Ovary (tissue), 9 donors: ENCODE measurements around the gene CACNA1H. TPM values are rescaled to one million over a fixed set of nuclear protein-coding genes. Genes with fewer than 3 reads are reported as not detected.

ENCODE experiments used
- DNase-seq, 5 donors: peaks; one replicate each; pipeline ENCODE4 v3.0.0-alpha.2; 2019 to 2020
- H3K27ac ChIP-seq, 2 donors: fragments of 200-600 bp; one replicate each; pipeline versions ENCODE4 v1.5.1 to v1.8.0; 2019 to 2022
- H3K27me3 ChIP-seq: fragments of 200-600 bp; one replicate; pipeline ENCODE4 v1.8.0; 2022
- H3K36me3 ChIP-seq: fragments of 200-600 bp; sonication (generic); one replicate; pipeline ENCODE4 v1.5.1; 2019
- H3K4me1 ChIP-seq: one replicate; pipeline ENCODE4 v1.8.1; 2013; ENCODE audit warnings: mild to moderate bottlenecking, moderate library complexity; ENCODE audit not compliant: insufficient read depth
- H3K4me3 ChIP-seq: fragments of 200-600 bp; sonication (generic); one replicate; pipeline ENCODE4 v1.5.1; 2017
- H3K9me3 ChIP-seq, 2 donors: fragments of 200-600 bp in 1 of 2; sonication (generic) in 1 of 2; one replicate each; pipeline versions ENCODE4 v1.5.1 to v1.8.1; 2013 to 2019; ENCODE audit warnings: mild to moderate bottlenecking in 1 of 2, moderate library complexity in 1 of 2
- CTCF ChIP-seq, 3 donors: fragments of 450-650 bp in 2 of 3; fragments of 200-600 bp in 1 of 3; IDR thresholded peaks; one replicate each; pipeline versions ENCODE4 v1.5.1 to v1.8.0; 2016 to 2022; ENCODE audit warnings: antibody characterized with exemption in 3 of 3, mild to moderate bottlenecking in 1 of 3
- EP300 ChIP-seq: sonication (generic); formaldehyde crosslinking; IDR thresholded peaks from one replicate; pipeline ENCODE4 v1.6.1; 2017; ENCODE audit warnings: antibody characterized with exemption
- POLR2A ChIP-seq: fragments of 450-650 bp; IDR thresholded peaks from one replicate; pipeline ENCODE4 v1.6.1; 2017; ENCODE audit warnings: antibody characterized with exemption, mild to moderate bottlenecking, moderate library complexity
- WGBS, 3 donors: extraction: QIAGEN DNeasy Blood & Tissue Kit in 1 of 3; methylation state at CpG; one replicate each; pipeline versions ENCODE4 v1.1.5 to v1.1.7; 2013 to 2017; 5-methylcytosine and 5-hydroxymethylcytosine counted together
- intact Hi-C, 4 donors: fragments of 100-400 bp; cut with DNase I; formaldehyde crosslinking; loops; one replicate each; pipeline versions ENCODE4 v1.11.0 to v1.15.1; 2022 to 2023
- polyA plus RNA-seq, 2 donors: library from polyadenylated mRNA; stranded (reverse); fragments of 200-250 nt in 1 of 2; fragments of 350-450 nt in 1 of 2; fragmentation: Illumina TruSeq in 1 of 2; extraction: RNeasy Lipid Tissue Mini Kit (QIAGEN cat#74804) in 1 of 2; gene quantifications; one replicate each; pipeline ENCODE4 v1.2.3, GENCODE V29; 2013 to 2014
- total RNA-seq, 7 donors: library from RNA; depleted of rRNA in 2 of 7; stranded (reverse); fragments of >200 nt in 2 of 7; fragmentation: NEBNext Ultra II Directional in 3 of 7; extraction: Animal tissue kit (Norgen Biotek cat#: 25700) in 3 of 7; gene quantifications; one replicate each; pipeline versions ENCODE4 v1.1.0 to v1.2.4, GENCODE V29; 2016 to 2023
- donor health status: DM: no; HTN: no; CAD: no; lungs with moderate emphysema.
- donor health status: DM: no; HTN: no; CAD: no.
- donor health status: Bipolar disorder and iron deficiency.
- donor health status: DM: yes; HTN: yes; CAD: no.
- donor health status: DM: no; HTN: no; CAD: no.
- donor health status: DM: yes; HTN: yes; CAD: no.

The CACNA1H gene
- total and polyA plus RNA-seq, 9 donors: 7.3 to 217 (median 106) TPM

- no peaks in the 10 kb centered on the region for H3K27me3 ChIP-seq
Observed at GRCh38 chr16:1180549-1181403, 27.9 kb downstream of the CACNA1H start.

GRCh38 chr16:1181404-1182315, 28.8 kb downstream of the CACNA1H start:
- TF ChIP-seq CTCF (IDR thresholded peaks at IDR 0.05): no peak
- TF ChIP-seq EP300: no peak
- TF ChIP-seq POLR2A: no peak
- DNase-seq: peak in 1 of 5 donors; percentile 65
- H3K27ac ChIP-seq: peak overlapping the region; percentile 9 to 94
- H3K27me3 ChIP-seq: no peaks in the 10 kb centered on the region
- H3K9me3 ChIP-seq: no peaks in the 10 kb centered on the region
- intact Hi-C loops: no loop called here
- H3K36me3 ChIP-seq: no peaks in the 10 kb centered on the region
- H3K4me1 ChIP-seq: peaks cover 38% of the 10 kb centered on the region
- WGBS, 3 donors: 22 to 31% (median 24%) methylated on average over 38 to 39 of the region's 39 CpGs
- no peak overlapping the region for H3K4me3 ChIP-seq

More at GRCh38 chr16:1180549-1181403, 27.9 kb downstream of the CACNA1H start:
- intact Hi-C loops: no loop called here
- TF ChIP-seq EP300 (no peak), POLR2A (no peak), CTCF (IDR thresholded peaks at IDR 0.05) (no peak)
- Histone ChIP-seq H3K4me3 (no peak overlapping the region), H3K4me1 (peaks cover 38% of the 10 kb centered on the region), H3K27ac (peak overlapping the region; percentile 24 to 94), H3K36me3 (no peaks in the 10 kb centered on the region), H3K9me3 (no peaks in the 10 kb centered on the region)
- DNase-seq: peak; percentile 76 to 81 (median 77)
- 29 to 41% (median 35%) methylated on average over 34 to 38 of the region's 38 CpGs for WGBS, 3 donors

DNA sequence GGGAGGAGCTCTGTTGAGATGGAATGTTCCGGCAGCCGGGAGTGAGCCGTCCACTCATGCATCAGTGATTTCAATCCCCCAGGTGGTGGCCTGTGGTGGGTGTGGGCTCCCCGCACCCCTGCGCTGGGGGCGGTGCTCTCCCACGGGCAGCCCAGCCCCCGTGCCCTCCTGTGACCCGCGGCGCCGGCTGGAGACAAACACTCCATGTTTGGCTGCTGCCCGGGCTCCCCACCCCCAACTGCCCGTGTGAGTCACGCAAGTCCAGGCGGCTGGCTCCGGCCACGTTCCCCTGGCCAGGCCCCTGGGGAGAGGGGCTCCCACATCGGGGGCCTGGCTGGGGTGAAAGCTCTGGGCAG, 29.4 kb downstream of the CACNA1H start:
- Histone ChIP-seq H3K27ac (peak overlapping the region; percentile 72 to 94), H3K4me1 (peaks cover 37% of the 10 kb centered on the region), H3K27me3 (no peaks in the 10 kb centered on the region), H3K9me3 (no peaks in the 10 kb centered on the region), H3K36me3 (no peaks in the 10 kb centered on the region), H3K4me3 (peak overlapping the region; percentile 9)
- DNase-seq: peak; percentile 93 to 97 (median 94)
- 1 to 10% (median 2%) methylated on average over 17 to 19 of the region's 19 CpGs for WGBS, 3 donors
- intact Hi-C loops: no loop called here
- TF ChIP-seq CTCF (IDR thresholded peaks at IDR 0.05) (peak in 1 of 3 donors; percentile 30), POLR2A (no peak), EP300 (peak; percentile 59)
